NCI-H128 (cell line): ENCODE results near the gene MB21D2.
"Not testable (repeated sequence)": the region's sequence is repeated elsewhere in the genome, so short reads cannot be mapped to it uniquely, and the experiment has no call there.

Source experiments
- DNase-seq: peaks from one replicate; lab custom pipeline; 2025; ENCODE audit not compliant: unreplicated experiment; lab: John Stamatoyannopoulos, UW

Gene MB21D2

GRCh38 chr3:192863091-192863420 lies 54.6 kb downstream of the MB21D2 start:
- no peak for DNase-seq

- no peak for DNase-seq
These were observed 55.1 kb downstream of the MB21D2 start for GRCh38 chr3:192862408-192863090.

GRCh38 chr3:192861972-192862371 lies 55.7 kb downstream of the MB21D2 start:
- DNase-seq, result no peak

GRCh38 chr3:192860454-192860853 lies 57.2 kb downstream of the MB21D2 start:
- DNase-seq, result no peak

GRCh38 chr3:192858849-192859585 lies 58.6 kb downstream of the MB21D2 start:
- no peak for DNase-seq

- no peak for DNase-seq
These were observed 60.4 kb downstream of the MB21D2 start for GRCh38 chr3:192857260-192857661.

- DNase-seq, result no peak
These were observed 62.2 kb downstream of the MB21D2 start for GRCh38 chr3:192855434-192855833.

GRCh38 chr3:192851821-192852372 lies 65.8 kb downstream of the MB21D2 start:
- DNase-seq, result no peak

- DNase-seq, result no peak
These were observed 67.1 kb downstream of the MB21D2 start for GRCh38 chr3:192850451-192850981.

- DNase-seq, result not testable (repeated sequence)
These were observed 67.8 kb downstream of the MB21D2 start for GRCh38 chr3:192849821-192850220.

- no peak for DNase-seq
These were observed 69.1 kb downstream of the MB21D2 start for GRCh38 chr3:192848371-192849233.

GRCh38 chr3:192847941-192848340 lies 69.7 kb downstream of the MB21D2 start:
- no peak for DNase-seq

- no peak for DNase-seq
These were observed 72.2 kb downstream of the MB21D2 start for GRCh38 chr3:192845526-192845855.

GRCh38 chr3:192844836-192845525 lies 72.7 kb downstream of the MB21D2 start:
- no peak for DNase-seq

GRCh38 chr3:192844486-192844765 lies 73.2 kb downstream of the MB21D2 start:
- no peak for DNase-seq

- no peak for DNase-seq
These were observed 73.8 kb downstream of the MB21D2 start for GRCh38 chr3:192843723-192844485.

- DNase-seq, result no peak
These were observed 74.5 kb downstream of the MB21D2 start for GRCh38 chr3:192843119-192843518.

GRCh38 chr3:192842711-192843110 lies 74.9 kb downstream of the MB21D2 start:
- no peak for DNase-seq

GRCh38 chr3:192842138-192842537 lies 75.5 kb downstream of the MB21D2 start:
- DNase-seq, result no peak

GRCh38 chr3:192841428-192841827 lies 76.2 kb downstream of the MB21D2 start:
- DNase-seq, result no peak
